Nephron progenitor cell (in vitro differentiated cells): ENCODE data around the gene FCSK.

Experiments
- DNase-seq: peaks from one replicate; pipeline ENCODE4 v3.0.0; 2021
- H3K27ac Mint-ChIP-seq: 2 replicates; pipeline ENCODE4 v1.8.0; 2021; ENCODE audit warnings: mild to moderate bottlenecking, moderate library complexity, mixed read lengths
- H3K27me3 Mint-ChIP-seq: 2 replicates; pipeline ENCODE4 v1.8.0; 2021; ENCODE audit warnings: mild to moderate bottlenecking, low read depth, mixed read lengths; ENCODE audit not compliant: poor library complexity
- H3K36me3 Mint-ChIP-seq: 2 replicates; pipeline ENCODE4 v1.8.0; 2021; ENCODE audit warnings: low read depth, mixed read lengths
- H3K4me1 Mint-ChIP-seq: 2 replicates; pipeline ENCODE4 v1.8.0; 2021; ENCODE audit warnings: mixed read lengths
- H3K4me3 Mint-ChIP-seq: 2 replicates; pipeline ENCODE4 v1.8.0; 2021; ENCODE audit warnings: mild to moderate bottlenecking, moderate library complexity, mixed read lengths
- H3K9me3 Mint-ChIP-seq: 2 replicates; pipeline ENCODE4 v1.8.0; 2021; ENCODE audit warnings: mild to moderate bottlenecking, moderate library complexity, mixed read lengths
- CTCF ChIP-seq: fragments of 200-600 bp; sonication (generic); IDR thresholded peaks from 2 replicates; pipeline ENCODE4 v1.5.0; 2021; ENCODE audit warnings: antibody characterized with exemption

Gene FCSK

GRCh38 chr16:70527315-70527996 is 73.1 kb downstream of the FCSK start:
- Mint-ChIP-seq H3K27ac (no peak overlapping the region), H3K36me3 (peaks cover 66% of the 10 kb centered on the region), H3K9me3 (no peaks in the 10 kb centered on the region), H3K4me1 (peaks cover 51% of the 10 kb centered on the region), H3K4me3 (peak overlapping the region; percentile 99), H3K27me3 (peaks cover 3% of the 10 kb centered on the region)
- TF ChIP-seq CTCF = no peak
- no peak for DNase-seq

GRCh38 chr16:70529051-70529777 is 74.8 kb downstream of the FCSK start:
- Mint-ChIP-seq H3K4me3 (no peak overlapping the region), H3K36me3 (peaks cover 79% of the 10 kb centered on the region), H3K27me3 (peaks cover 3% of the 10 kb centered on the region), H3K27ac (no peak overlapping the region), H3K9me3 (no peaks in the 10 kb centered on the region), H3K4me1 (peaks cover 38% of the 10 kb centered on the region)
- no peak for DNase-seq
- TF ChIP-seq CTCF = peak; percentile 35
